ENCODE results near the gene CARD10.

The CARD10 gene

DNA sequence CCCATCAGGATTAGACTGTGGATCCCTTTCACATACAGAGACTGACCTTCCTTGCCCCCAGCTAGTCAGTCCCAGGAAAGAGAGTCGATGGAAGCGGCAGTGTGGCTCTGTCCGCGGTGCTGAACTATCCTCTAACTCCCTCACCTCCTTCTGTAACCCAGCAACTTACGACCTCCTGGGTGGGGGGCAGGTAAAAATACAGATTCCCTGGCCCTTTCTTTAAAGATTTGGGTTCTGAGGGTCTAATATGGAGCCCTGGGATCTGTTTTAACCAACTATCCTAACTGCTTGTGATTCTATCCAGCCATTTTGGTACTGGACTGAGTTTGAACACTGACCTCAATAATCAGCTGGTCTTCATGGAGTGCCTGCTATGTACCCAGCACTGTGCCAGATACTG lies 56.2 kb downstream of the CARD10 start:
- Histone ChIP-seq H3K4me1 (ENCODE audit: insufficient read depth, low read length) (no peaks in the 10 kb centered on the region), H3K9me3 (ENCODE audit: insufficient read depth, low read depth, low read length) (no peaks in the 10 kb centered on the region), H3K36me3 (ENCODE audit: insufficient read depth, low read depth, low read length) (no peaks in the 10 kb centered on the region), H3K27ac (ENCODE audit: low read length) (no peak overlapping the region), H3K4me3 (ENCODE audit: low read length) (no peak overlapping the region), H3K27me3 (ENCODE audit: insufficient read depth, low read length) (peaks cover 5% of the 10 kb centered on the region; the same call in 1 of the 2 replicates), H3K9ac (ENCODE audit: low read depth, low read length) (no peak overlapping the region)

DNA sequence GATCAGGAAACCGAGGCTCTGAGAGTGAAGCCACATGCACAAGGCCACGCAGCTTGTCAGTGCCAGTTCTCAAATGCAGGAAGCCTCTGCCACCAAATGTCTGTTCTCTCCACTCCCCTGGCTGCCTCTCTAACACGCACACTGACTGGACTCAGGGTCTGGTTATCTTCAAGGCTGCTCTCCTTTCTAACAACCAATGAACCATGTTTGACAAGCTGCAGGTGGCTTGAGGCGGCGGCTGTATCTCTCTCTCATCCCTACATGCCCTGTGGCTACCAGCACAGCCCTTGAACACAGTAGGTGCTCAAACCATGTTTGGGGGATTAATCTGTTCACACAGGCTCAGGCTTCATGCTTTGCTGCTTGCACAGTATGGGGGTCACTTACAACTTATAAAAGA lies 56.8 kb downstream of the CARD10 start:
- Histone ChIP-seq H3K27ac (ENCODE audit: low read length) (no peak overlapping the region), H3K4me3 (ENCODE audit: low read length) (no peak overlapping the region), H3K9ac (ENCODE audit: low read depth, low read length) (no peak overlapping the region), H3K27me3 (ENCODE audit: insufficient read depth, low read length) (peaks cover 5% of the 10 kb centered on the region; the same call in 1 of the 2 replicates), H3K36me3 (ENCODE audit: insufficient read depth, low read depth, low read length) (no peaks in the 10 kb centered on the region), H3K4me1 (ENCODE audit: insufficient read depth, low read length) (no peaks in the 10 kb centered on the region), H3K9me3 (ENCODE audit: insufficient read depth, low read depth, low read length) (no peaks in the 10 kb centered on the region)

DNA sequence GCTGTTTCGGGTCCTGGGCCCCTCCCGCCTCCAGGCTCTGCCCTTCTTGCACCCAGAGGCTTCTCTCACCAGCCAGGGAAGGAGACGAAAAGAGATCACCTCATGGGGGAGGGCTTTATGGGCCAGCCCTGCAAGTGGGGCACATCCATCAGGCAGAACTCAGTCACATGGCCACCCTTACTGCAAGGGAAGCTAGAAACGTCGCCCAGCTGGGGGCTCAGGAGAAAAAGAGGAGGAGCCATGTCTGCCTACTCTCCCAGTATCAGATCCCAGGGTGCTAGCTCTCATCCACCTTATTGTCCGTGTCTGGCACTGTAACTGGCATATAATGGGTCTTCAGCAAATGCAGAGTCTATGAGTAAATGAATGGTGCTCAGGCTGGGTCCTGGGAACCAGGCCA lies 57.3 kb downstream of the CARD10 start:
- Histone ChIP-seq H3K36me3 (ENCODE audit: insufficient read depth, low read depth, low read length) (no peaks in the 10 kb centered on the region), H3K9ac (ENCODE audit: low read depth, low read length) (no peak overlapping the region), H3K27ac (ENCODE audit: low read length) (no peak overlapping the region), H3K27me3 (ENCODE audit: insufficient read depth, low read length) (peaks cover 5% of the 10 kb centered on the region; the same call in 1 of the 2 replicates), H3K9me3 (ENCODE audit: insufficient read depth, low read depth, low read length) (no peaks in the 10 kb centered on the region), H3K4me3 (ENCODE audit: low read length) (no peak overlapping the region), H3K4me1 (ENCODE audit: insufficient read depth, low read length) (no peaks in the 10 kb centered on the region)

DNA sequence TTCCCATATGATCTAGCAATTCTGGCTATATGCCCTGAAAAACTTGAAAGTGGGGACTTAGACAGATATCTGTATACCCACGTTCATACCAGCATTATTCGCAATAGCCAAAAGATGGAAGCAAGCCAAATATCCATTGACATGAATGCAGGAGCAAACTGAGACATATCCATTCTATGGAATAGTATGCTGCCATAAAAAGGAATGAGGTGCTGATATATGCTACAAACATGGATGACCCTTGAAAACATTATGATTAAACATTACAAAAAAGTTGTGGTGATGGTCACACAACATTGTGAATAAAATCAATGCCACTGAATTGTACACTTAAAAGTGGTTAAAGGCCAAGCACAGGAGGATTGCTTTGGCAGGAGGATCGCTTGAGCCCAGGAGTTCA lies 58.5 kb downstream of the CARD10 start:
- H3K9ac ChIP-seq (ENCODE audit: low read depth, low read length): no peak overlapping the region
- no peaks in the 10 kb centered on the region for H3K9me3 ChIP-seq (ENCODE audit: insufficient read depth, low read depth, low read length)
- H3K27ac ChIP-seq (ENCODE audit: low read length): no peak overlapping the region
- H3K27me3 ChIP-seq (ENCODE audit: insufficient read depth, low read length): peaks cover 5% of the 10 kb centered on the region; the same call in 1 of the 2 replicates
- no peaks in the 10 kb centered on the region for H3K36me3 ChIP-seq (ENCODE audit: insufficient read depth, low read depth, low read length)
- H3K4me1 ChIP-seq (ENCODE audit: insufficient read depth, low read length): peaks cover 2% of the 10 kb centered on the region; the same call in 1 of the 2 replicates
- H3K4me3 ChIP-seq (ENCODE audit: low read length): no peak overlapping the region

DNA sequence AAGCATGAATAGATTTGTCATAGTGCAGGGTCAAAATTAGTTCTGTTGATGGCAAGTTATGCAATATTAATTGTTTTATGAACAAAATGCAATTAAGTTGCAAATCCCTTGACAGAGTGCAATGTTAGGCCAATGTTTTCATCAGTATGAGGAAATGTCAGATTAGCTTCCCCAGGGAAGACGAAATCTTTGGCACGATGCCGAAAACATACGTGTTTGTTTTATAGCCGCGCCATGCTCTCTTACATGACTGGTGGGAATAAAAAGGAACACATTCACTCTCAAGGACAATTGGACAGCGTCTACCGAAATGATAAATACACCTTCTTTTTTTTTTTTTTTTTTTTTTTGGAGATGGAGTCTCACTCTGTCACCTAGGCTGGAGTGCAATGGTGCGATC lies 60.0 kb downstream of the CARD10 start:
- Histone ChIP-seq H3K9me3 (ENCODE audit: insufficient read depth, low read depth, low read length) (no peaks in the 10 kb centered on the region), H3K36me3 (ENCODE audit: insufficient read depth, low read depth, low read length) (no peaks in the 10 kb centered on the region), H3K4me1 (ENCODE audit: insufficient read depth, low read length) (peaks cover 2% of the 10 kb centered on the region), H3K9ac (ENCODE audit: low read depth, low read length) (no peak overlapping the region), H3K27ac (ENCODE audit: low read length) (no peak overlapping the region), H3K27me3 (ENCODE audit: insufficient read depth, low read length) (peaks cover 5% of the 10 kb centered on the region; the same call in 1 of the 2 replicates), H3K4me3 (ENCODE audit: low read length) (no peak overlapping the region)

GRCh38 chr22:37457093-37457893 lies 61.9 kb downstream of the CARD10 start:
- H3K9me3 ChIP-seq (ENCODE audit: insufficient read depth, low read depth, low read length): no peaks in the 10 kb centered on the region

GRCh38 chr22:37456346-37456745 lies 62.9 kb downstream of the CARD10 start:
- H3K9me3 ChIP-seq (ENCODE audit: insufficient read depth, low read depth, low read length): no peaks in the 10 kb centered on the region
- H3K9ac ChIP-seq (ENCODE audit: low read depth, low read length): no peak overlapping the region
- H3K4me3 ChIP-seq (ENCODE audit: low read length): no peak overlapping the region
- no peaks in the 10 kb centered on the region for H3K36me3 ChIP-seq (ENCODE audit: insufficient read depth, low read depth, low read length)
- H3K27ac ChIP-seq (ENCODE audit: low read length): no peak overlapping the region
- peaks cover 2% of the 10 kb centered on the region for H3K4me1 ChIP-seq (ENCODE audit: insufficient read depth, low read length)
- H3K27me3 ChIP-seq (ENCODE audit: insufficient read depth, low read length): peaks cover 5% of the 10 kb centered on the region; the same call in 1 of the 2 replicates

More at GRCh38 chr22:37457093-37457893, 61.9 kb downstream of the CARD10 start:
- Histone ChIP-seq H3K9ac (ENCODE audit: low read depth, low read length) (no peak overlapping the region), H3K27me3 (ENCODE audit: insufficient read depth, low read length) (peaks cover 5% of the 10 kb centered on the region; the same call in 1 of the 2 replicates), H3K27ac (ENCODE audit: low read length) (no peak overlapping the region), H3K4me1 (ENCODE audit: insufficient read depth, low read length) (peaks cover 2% of the 10 kb centered on the region), H3K4me3 (ENCODE audit: low read length) (no peak overlapping the region), H3K36me3 (ENCODE audit: insufficient read depth, low read depth, low read length) (no peaks in the 10 kb centered on the region)

- Histone ChIP-seq H3K4me3 (ENCODE audit: low read length) (no peak overlapping the region), H3K36me3 (ENCODE audit: insufficient read depth, low read depth, low read length) (no peaks in the 10 kb centered on the region), H3K9ac (ENCODE audit: low read depth, low read length) (no peak overlapping the region), H3K27me3 (ENCODE audit: insufficient read depth, low read length) (peaks cover 5% of the 10 kb centered on the region; the same call in 1 of the 2 replicates), H3K4me1 (ENCODE audit: insufficient read depth, low read length) (peaks cover 2% of the 10 kb centered on the region), H3K27ac (ENCODE audit: low read length) (no peak overlapping the region), H3K9me3 (ENCODE audit: insufficient read depth, low read depth, low read length) (no peaks in the 10 kb centered on the region)
Observed at GRCh38 chr22:37455896-37456295, 63.3 kb downstream of the CARD10 start.

DNA sequence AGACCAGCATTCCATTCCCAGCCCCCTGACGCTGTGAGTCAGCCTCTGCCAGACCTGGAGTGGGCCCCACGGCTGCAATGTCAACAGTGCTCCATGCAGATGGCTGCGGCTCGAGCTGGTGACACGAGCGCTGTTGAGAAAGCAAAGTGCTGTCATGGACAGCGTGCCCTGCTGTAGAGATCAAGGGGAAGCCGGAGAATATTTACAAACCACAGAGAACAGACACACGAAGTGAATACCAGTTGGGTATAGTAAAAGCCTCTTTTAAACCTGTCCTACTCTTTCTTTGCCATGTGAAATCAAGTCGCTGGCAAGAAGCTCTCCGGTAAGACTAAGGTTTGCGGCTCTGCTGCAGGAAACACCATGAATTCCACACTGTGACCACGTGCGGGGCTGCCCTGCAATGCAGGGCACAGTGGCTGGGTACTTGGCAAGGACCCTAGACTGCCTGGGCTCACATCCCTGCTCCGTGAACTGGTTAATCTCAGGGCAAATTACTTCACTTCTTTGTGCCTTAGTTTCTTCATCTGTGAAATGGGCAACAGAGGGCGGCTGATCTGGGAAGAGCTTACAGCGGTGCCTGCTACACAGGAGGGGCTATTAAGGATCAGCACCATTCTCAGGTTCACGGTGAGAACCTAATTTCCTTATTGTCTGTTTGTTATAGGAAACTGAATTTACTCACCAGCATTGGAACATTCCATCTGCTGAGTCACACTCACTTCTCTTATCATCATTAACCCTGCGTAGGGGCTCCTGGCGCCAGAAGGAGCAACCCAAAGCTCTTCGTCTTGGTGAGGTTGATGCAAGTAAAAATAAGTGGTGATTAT lies 64.1 kb downstream of the CARD10 start:
- H3K4me1 ChIP-seq (ENCODE audit: insufficient read depth, low read length): peaks cover 2% of the 10 kb centered on the region
- no peaks in the 10 kb centered on the region for H3K36me3 ChIP-seq (ENCODE audit: insufficient read depth, low read depth, low read length)
- H3K27me3 ChIP-seq (ENCODE audit: insufficient read depth, low read length): peaks cover 5% of the 10 kb centered on the region; the same call in 1 of the 2 replicates
- no peak overlapping the region for H3K27ac ChIP-seq (ENCODE audit: low read length)
- H3K9me3 ChIP-seq (ENCODE audit: insufficient read depth, low read depth, low read length): no peaks in the 10 kb centered on the region
- H3K9ac ChIP-seq (ENCODE audit: low read depth, low read length): no peak overlapping the region
- H3K4me3 ChIP-seq (ENCODE audit: low read length): no peak overlapping the region

GRCh38 chr22:37453696-37454095 lies 65.5 kb downstream of the CARD10 start:
- H3K27me3 ChIP-seq (ENCODE audit: insufficient read depth, low read length): peaks cover 5% of the 10 kb centered on the region; the same call in 1 of the 2 replicates
- no peak overlapping the region for H3K4me3 ChIP-seq (ENCODE audit: low read length)
- H3K27ac ChIP-seq (ENCODE audit: low read length): no peak overlapping the region
- H3K4me1 ChIP-seq (ENCODE audit: insufficient read depth, low read length): peaks cover 2% of the 10 kb centered on the region
- no peak overlapping the region for H3K9ac ChIP-seq (ENCODE audit: low read depth, low read length)
- H3K36me3 ChIP-seq (ENCODE audit: insufficient read depth, low read depth, low read length): no peaks in the 10 kb centered on the region
- no peaks in the 10 kb centered on the region for H3K9me3 ChIP-seq (ENCODE audit: insufficient read depth, low read depth, low read length)

GRCh38 chr22:37451218-37451617 lies 68.0 kb downstream of the CARD10 start:
- H3K27me3 ChIP-seq (ENCODE audit: insufficient read depth, low read length): no peaks in the 10 kb centered on the region
- no peaks in the 10 kb centered on the region for H3K36me3 ChIP-seq (ENCODE audit: insufficient read depth, low read depth, low read length)
- peaks cover 2% of the 10 kb centered on the region for H3K4me1 ChIP-seq (ENCODE audit: insufficient read depth, low read length)
- H3K4me3 ChIP-seq (ENCODE audit: low read length): no peak overlapping the region
- no peak overlapping the region for H3K27ac ChIP-seq (ENCODE audit: low read length)
- H3K9me3 ChIP-seq (ENCODE audit: insufficient read depth, low read depth, low read length): no peaks in the 10 kb centered on the region
- no peak overlapping the region for H3K9ac ChIP-seq (ENCODE audit: low read depth, low read length)
